Measurements from ENCODE around the gene PYGO2.

Gene PYGO2

DNA sequence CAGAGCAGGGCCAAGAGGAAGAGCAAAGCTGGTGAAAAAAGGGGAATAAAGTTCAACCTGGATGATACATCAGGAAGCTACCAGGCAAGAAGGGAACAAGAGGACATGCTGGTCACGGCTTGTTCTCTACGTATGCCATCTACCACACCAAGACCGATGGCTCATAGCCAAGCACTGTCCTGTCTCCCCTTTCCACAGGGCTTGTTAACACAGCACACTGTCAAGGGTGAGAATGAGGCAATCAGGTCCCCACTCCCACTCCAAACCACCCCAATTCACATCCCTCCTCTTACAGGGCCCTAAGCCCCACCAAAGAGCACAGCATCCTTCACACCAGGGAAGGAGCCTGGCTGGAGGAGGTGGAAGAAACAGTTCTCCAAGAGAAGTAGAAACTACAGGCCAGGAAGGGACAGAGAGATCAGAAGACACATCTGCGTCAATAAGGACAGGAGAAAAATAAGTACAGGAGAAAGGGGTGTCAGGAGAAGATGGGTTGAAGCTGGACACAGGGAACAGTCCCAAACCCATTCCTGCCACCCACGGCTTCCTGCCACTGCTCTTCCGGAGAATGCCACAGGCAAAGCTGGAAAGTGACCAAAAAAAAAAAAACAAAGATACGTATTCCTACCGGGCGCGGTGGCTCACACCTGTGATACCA is 9.9 kb upstream of the PYGO2 start:
- DNase-seq (ENCODE audit: low read depth in 1 of 2, low spot score in 1 of 2): no peak
- no peaks in the 10 kb centered on the region for H3K27me3 ChIP-seq (ENCODE audit: insufficient read depth, poor library complexity, severe bottlenecking)
- H3K4me3 ChIP-seq (replicated peaks; ENCODE audit: insufficient read depth, low read length): no peak overlapping the region
- no peak overlapping the region for H3K27ac ChIP-seq (replicated peaks)
- TF ChIP-seq, protein P1, sequence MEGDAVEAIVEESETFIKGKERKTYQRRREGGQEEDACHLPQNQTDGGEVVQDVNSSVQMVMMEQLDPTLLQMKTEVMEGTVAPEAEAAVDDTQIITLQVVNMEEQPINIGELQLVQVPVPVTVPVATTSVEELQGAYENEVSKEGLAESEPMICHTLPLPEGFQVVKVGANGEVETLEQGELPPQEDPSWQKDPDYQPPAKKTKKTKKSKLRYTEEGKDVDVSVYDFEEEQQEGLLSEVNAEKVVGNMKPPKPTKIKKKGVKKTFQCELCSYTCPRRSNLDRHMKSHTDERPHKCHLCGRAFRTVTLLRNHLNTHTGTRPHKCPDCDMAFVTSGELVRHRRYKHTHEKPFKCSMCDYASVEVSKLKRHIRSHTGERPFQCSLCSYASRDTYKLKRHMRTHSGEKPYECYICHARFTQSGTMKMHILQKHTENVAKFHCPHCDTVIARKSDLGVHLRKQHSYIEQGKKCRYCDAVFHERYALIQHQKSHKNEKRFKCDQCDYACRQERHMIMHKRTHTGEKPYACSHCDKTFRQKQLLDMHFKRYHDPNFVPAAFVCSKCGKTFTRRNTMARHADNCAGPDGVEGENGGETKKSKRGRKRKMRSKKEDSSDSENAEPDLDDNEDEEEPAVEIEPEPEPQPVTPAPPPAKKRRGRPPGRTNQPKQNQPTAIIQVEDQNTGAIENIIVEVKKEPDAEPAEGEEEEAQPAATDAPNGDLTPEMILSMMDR (IDR thresholded peaks at IDR 0.05; ENCODE audit: insufficient read depth, low read length): no peak
- TF ChIP-seq, protein P2, sequence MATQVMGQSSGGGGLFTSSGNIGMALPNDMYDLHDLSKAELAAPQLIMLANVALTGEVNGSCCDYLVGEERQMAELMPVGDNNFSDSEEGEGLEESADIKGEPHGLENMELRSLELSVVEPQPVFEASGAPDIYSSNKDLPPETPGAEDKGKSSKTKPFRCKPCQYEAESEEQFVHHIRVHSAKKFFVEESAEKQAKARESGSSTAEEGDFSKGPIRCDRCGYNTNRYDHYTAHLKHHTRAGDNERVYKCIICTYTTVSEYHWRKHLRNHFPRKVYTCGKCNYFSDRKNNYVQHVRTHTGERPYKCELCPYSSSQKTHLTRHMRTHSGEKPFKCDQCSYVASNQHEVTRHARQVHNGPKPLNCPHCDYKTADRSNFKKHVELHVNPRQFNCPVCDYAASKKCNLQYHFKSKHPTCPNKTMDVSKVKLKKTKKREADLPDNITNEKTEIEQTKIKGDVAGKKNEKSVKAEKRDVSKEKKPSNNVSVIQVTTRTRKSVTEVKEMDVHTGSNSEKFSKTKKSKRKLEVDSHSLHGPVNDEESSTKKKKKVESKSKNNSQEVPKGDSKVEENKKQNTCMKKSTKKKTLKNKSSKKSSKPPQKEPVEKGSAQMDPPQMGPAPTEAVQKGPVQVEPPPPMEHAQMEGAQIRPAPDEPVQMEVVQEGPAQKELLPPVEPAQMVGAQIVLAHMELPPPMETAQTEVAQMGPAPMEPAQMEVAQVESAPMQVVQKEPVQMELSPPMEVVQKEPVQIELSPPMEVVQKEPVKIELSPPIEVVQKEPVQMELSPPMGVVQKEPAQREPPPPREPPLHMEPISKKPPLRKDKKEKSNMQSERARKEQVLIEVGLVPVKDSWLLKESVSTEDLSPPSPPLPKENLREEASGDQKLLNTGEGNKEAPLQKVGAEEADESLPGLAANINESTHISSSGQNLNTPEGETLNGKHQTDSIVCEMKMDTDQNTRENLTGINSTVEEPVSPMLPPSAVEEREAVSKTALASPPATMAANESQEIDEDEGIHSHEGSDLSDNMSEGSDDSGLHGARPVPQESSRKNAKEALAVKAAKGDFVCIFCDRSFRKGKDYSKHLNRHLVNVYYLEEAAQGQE (IDR thresholded peaks at IDR 0.05; ENCODE audit: insufficient replicate concordance, low read depth): no peak
- TF ChIP-seq POLR2AphosphoS5 (IDR thresholded peaks at IDR 0.05; ENCODE audit: low read depth) (no peak), SPI1 (IDR thresholded peaks at IDR 0.05; ENCODE audit: borderline replicate concordance, low read depth) (no peak), GABPA (IDR thresholded peaks at IDR 0.05; ENCODE audit: low read depth) (no peak)

DNA sequence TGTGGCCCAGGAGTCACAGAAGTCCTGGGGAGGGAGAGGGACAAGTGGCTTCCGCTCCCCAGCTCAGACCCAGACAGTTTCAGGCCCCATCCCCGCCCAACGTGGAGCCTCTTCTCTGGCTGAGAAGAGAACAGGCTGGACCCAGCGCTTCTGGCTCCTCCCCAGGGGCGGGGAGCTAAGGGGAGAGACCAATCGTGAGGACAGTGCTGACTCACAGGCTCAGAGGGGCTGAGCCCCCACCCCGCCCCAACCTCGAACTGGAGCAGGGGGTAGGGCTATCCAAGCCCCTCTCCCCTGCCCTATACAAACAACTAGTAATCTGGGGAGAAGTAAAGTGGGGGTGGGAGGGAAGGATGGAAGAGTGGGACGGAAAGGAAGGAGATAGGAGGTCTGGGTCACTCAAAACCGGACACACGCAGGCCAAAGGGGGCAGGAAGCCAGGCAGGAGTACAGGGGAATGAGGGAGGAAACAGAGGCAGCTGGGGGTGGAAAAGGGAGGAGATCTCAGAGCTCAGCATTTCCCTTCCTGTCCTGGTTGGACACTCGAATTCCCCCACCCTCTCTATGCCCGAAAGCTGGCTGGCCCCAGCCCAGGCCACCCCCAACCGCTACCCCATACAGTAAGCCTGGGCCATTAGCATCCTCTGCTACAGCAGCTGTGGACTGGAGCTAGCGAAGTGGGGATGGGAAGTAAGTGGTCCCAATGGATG is 9.2 kb upstream of the PYGO2 start, which contains the start of gene SHC1:
Gene SHC1 (minus strand): TSS at position 117 of the 710 bp plus-strand sequence. CDS start 221 bp downstream, outside the sequence.
- no peak for TF ChIP-seq SPI1 (IDR thresholded peaks at IDR 0.05; ENCODE audit: borderline replicate concordance, low read depth)
- TF ChIP-seq, protein P2 (IDR thresholded peaks at IDR 0.05; ENCODE audit: insufficient replicate concordance, low read depth): no peak
- no peak for TF ChIP-seq POLR2AphosphoS5 (IDR thresholded peaks at IDR 0.05; ENCODE audit: low read depth)
- TF ChIP-seq, protein P1 (IDR thresholded peaks at IDR 0.05; ENCODE audit: insufficient read depth, low read length): no peak
- no peak for TF ChIP-seq GABPA (IDR thresholded peaks at IDR 0.05; ENCODE audit: low read depth)
- Histone ChIP-seq H3K27ac (replicated peaks) (no peak within 1 kb of the TSS), H3K4me3 (replicated peaks; ENCODE audit: insufficient read depth, low read length) (no peak within 1 kb of the TSS), H3K27me3 (ENCODE audit: insufficient read depth, poor library complexity, severe bottlenecking) (no peaks in the 10 kb centered on the region)
- no peak for DNase-seq (ENCODE audit: low read depth in 1 of 2, low spot score in 1 of 2)

DNA sequence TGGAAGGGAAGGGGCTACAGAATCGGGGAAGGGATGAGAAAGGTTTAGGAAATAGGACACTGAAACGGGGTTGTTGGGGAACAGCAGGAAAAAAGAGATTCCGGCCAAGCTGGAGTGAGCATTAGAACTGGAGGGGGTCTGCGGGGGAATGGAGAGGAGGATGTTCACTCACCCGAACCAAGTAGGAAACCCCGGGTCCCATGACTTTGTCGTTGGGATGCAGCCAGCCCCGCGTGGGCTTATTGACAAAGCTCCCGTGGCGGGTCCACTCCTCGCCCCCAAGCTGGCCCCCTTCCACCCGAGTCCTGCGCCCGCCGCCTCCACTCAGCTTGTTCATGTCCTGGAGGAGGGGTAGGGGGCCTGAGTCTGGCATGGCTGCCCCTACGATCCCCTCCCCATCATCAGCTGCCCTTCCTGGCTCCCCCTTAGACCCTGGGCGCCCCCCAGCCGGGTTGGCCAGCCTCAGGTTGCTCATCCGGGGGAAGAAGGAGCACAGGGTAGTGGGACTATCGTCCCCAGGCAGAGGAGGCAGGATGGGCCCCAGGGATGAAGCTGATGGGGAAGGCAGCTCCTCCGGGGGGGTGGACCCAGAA is 8.4 kb upstream of the PYGO2 start:
- no peak overlapping the region for H3K27ac ChIP-seq (replicated peaks)
- no peak for DNase-seq (ENCODE audit: low read depth in 1 of 2, low spot score in 1 of 2)
- H3K4me3 ChIP-seq (replicated peaks; ENCODE audit: insufficient read depth, low read length): no peak overlapping the region
- no peaks in the 10 kb centered on the region for H3K27me3 ChIP-seq (ENCODE audit: insufficient read depth, poor library complexity, severe bottlenecking)
- TF ChIP-seq, protein P1 (IDR thresholded peaks at IDR 0.05; ENCODE audit: insufficient read depth, low read length): no peak
- TF ChIP-seq, protein P2 (IDR thresholded peaks at IDR 0.05; ENCODE audit: insufficient replicate concordance, low read depth): no peak
- TF ChIP-seq SPI1 (IDR thresholded peaks at IDR 0.05; ENCODE audit: borderline replicate concordance, low read depth) (no peak), POLR2AphosphoS5 (IDR thresholded peaks at IDR 0.05; ENCODE audit: low read depth) (no peak), GABPA (IDR thresholded peaks at IDR 0.05; ENCODE audit: low read depth) (no peak)
